ENCODE data around the gene SBSN. TPM values are rescaled to one million over a fixed set of nuclear protein-coding genes. Genes with fewer than 3 reads are reported as not detected.

SBSN gene
- total RNA-seq, 4 donors from 2014 or later = not detected

DNA sequence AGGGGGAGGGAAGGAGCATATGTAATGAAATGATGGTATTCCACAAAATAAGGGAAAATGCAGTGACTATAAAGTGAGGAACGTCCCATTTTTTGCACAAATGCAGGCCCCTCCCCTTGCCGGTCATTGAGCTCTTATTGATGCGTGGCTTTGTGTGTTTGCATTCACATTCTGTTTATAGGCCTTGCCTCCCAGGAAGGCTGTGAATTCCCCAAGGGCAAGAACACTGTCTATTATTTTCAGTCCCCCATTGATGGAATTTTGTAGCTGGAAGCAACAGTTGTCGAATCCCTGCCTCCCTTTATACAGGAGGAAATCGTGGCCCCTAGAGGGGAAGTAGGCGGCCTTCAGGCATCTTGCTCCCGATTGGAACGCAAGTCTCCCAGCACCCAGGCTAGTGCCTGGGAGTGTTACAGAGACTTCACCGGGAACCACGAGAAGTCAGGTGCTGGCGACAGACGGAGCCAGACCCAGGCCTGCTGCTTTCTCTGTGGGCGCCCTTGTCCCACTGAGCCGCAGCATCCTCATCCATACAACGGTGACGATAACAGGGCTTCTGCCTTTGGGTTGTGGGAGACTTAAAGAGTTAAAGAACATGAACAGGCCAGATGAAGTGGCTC is 6.9 kb downstream of the SBSN start:
- Histone ChIP-seq H3K36me3 (no peaks in the 10 kb centered on the region), H3K27ac (replicated peaks in 1 of 4) (no peak overlapping the region), H3K4me1 (no peaks in the 10 kb centered on the region), H3K27me3 (peaks cover 0 to 46% (median 0%) of the 10 kb centered on the region in 4 donors), H3K4me3 (no peak overlapping the region), H3K9me3 (no peaks in the 10 kb centered on the region)
- WGBS = 61% methylated on average over 16 of the region's 16 CpGs
- TF ChIP-seq POLR2AphosphoS5 (IDR thresholded peaks at IDR 0.05) = no peak
- TF ChIP-seq, protein P1, sequence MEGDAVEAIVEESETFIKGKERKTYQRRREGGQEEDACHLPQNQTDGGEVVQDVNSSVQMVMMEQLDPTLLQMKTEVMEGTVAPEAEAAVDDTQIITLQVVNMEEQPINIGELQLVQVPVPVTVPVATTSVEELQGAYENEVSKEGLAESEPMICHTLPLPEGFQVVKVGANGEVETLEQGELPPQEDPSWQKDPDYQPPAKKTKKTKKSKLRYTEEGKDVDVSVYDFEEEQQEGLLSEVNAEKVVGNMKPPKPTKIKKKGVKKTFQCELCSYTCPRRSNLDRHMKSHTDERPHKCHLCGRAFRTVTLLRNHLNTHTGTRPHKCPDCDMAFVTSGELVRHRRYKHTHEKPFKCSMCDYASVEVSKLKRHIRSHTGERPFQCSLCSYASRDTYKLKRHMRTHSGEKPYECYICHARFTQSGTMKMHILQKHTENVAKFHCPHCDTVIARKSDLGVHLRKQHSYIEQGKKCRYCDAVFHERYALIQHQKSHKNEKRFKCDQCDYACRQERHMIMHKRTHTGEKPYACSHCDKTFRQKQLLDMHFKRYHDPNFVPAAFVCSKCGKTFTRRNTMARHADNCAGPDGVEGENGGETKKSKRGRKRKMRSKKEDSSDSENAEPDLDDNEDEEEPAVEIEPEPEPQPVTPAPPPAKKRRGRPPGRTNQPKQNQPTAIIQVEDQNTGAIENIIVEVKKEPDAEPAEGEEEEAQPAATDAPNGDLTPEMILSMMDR (IDR thresholded peaks at IDR 0.05) = no peak
- no peak for TF ChIP-seq EP300 (IDR thresholded peaks at IDR 0.05)
- no peak for TF ChIP-seq POLR2A (IDR thresholded peaks at IDR 0.05; ENCODE audit: low read depth)
- intact Hi-C loops (cut with DNase I) = no loop called here
- no peak for DNase-seq (ENCODE audit: extremely low spot score)

DNA sequence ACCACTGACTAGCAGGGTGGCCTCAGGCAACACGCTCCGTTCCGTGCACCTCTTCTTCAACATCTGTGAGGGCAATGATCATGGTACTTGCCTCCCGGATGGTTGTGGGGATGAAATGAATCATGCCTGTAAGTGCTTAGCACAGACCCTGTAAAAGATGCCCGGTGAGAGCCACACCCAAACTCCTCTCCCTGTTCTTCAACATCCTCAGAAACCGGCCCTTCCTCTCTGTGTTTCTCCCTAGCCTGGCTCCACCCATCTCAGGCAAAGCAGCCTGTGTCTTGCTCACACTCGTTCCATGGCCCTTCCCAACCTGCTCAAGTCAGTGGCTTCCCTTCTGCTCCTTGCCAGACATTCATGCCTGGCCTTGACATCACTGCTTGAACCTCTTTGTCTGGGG is 8.8 kb downstream of the SBSN start:
- peaks cover 0 to 2% (median 0%) of the 10 kb centered on the region in 4 donors for H3K4me1 ChIP-seq
- 67% methylated on average over 7 of the region's 7 CpGs for WGBS
- no peaks in the 10 kb centered on the region for H3K36me3 ChIP-seq
- H3K27me3 ChIP-seq = peaks cover 0 to 30% (median 2%) of the 10 kb centered on the region in 4 donors
- no peak for DNase-seq (ENCODE audit: extremely low spot score)
- no peaks in the 10 kb centered on the region for H3K9me3 ChIP-seq
- no peak overlapping the region for H3K27ac ChIP-seq (replicated peaks in 1 of 4)
- TF ChIP-seq POLR2AphosphoS5 (IDR thresholded peaks at IDR 0.05) (no peak), EP300 (IDR thresholded peaks at IDR 0.05) (no peak), POLR2A (IDR thresholded peaks at IDR 0.05; ENCODE audit: low read depth) (no peak)
- TF ChIP-seq, protein P1 (IDR thresholded peaks at IDR 0.05) = no peak
- H3K4me3 ChIP-seq = no peak overlapping the region
- intact Hi-C loops (cut with DNase I) = no loop called here

DNA sequence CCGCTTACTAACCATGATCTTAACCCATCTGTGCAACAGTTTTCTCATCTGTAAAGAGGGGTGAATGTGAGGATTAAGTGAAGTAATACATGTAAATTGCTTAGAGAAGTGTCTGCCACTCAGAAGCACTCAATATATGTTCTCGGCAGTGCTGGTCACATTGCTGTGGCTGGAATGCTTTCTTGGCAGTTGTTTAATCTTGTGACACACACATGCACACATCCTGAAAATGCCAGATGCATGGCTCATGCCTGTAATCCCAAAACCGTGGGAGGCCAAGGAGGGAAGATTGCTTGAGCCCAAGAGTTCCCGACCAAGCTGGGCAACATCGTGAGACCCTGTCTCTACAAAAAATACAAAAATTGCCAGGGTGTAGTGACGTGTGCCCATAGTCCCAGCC is 9.8 kb downstream of the SBSN start:
- Histone ChIP-seq H3K9me3 (no peaks in the 10 kb centered on the region), H3K4me3 (no peak overlapping the region), H3K27me3 (peaks cover 0 to 30% (median 3%) of the 10 kb centered on the region in 4 donors), H3K36me3 (no peaks in the 10 kb centered on the region), H3K4me1 (peaks cover 0 to 4% (median 0%) of the 10 kb centered on the region in 4 donors), H3K27ac (replicated peaks in 1 of 4) (no peak overlapping the region)
- no peak for DNase-seq (ENCODE audit: extremely low spot score)
- no peak for TF ChIP-seq EP300 (IDR thresholded peaks at IDR 0.05)
- TF ChIP-seq POLR2AphosphoS5 (IDR thresholded peaks at IDR 0.05) = no peak
- intact Hi-C loops (cut with DNase I) = no loop called here
- 73% methylated on average over 6 of the region's 6 CpGs for WGBS

DNA sequence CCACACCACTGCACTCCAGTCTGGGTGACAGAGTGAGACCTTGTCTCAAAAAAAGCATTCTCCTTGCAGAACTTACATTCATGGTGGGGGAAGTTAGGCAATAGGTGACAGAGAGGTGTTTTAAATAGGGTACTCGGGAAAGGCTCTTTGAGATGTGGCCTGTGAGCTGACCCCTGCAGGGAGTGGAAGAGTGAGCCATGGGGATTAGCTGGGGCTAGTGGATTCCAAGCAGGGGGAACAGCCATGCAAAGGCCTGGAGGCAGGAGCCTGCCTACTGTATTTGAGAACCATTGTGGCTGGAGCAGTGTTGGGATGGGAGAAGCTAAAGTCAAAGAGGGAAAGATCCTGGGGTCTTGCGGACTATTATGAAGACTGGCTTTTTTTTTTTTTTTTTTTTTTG is 10.8 kb downstream of the SBSN start:
- intact Hi-C loops (cut with DNase I) = no loop called here
- 76% methylated on average over 2 of the region's 2 CpGs for WGBS
- no peak for DNase-seq (ENCODE audit: extremely low spot score)
- no peaks in the 10 kb centered on the region for H3K9me3 ChIP-seq
- no peak overlapping the region for H3K27ac ChIP-seq (replicated peaks in 1 of 4)
- H3K4me1 ChIP-seq = peaks cover 0 to 4% (median 0%) of the 10 kb centered on the region in 4 donors
- H3K27me3 ChIP-seq = peaks cover 0 to 36% (median 3%) of the 10 kb centered on the region in 4 donors
- TF ChIP-seq, protein P1 (IDR thresholded peaks at IDR 0.05) = no peak
- no peak for TF ChIP-seq POLR2AphosphoS5 (IDR thresholded peaks at IDR 0.05)
- no peak for TF ChIP-seq POLR2A (IDR thresholded peaks at IDR 0.05; ENCODE audit: low read depth)
- no peak for TF ChIP-seq EP300 (IDR thresholded peaks at IDR 0.05)
- no peak overlapping the region for H3K4me3 ChIP-seq
- no peaks in the 10 kb centered on the region for H3K36me3 ChIP-seq

DNA sequence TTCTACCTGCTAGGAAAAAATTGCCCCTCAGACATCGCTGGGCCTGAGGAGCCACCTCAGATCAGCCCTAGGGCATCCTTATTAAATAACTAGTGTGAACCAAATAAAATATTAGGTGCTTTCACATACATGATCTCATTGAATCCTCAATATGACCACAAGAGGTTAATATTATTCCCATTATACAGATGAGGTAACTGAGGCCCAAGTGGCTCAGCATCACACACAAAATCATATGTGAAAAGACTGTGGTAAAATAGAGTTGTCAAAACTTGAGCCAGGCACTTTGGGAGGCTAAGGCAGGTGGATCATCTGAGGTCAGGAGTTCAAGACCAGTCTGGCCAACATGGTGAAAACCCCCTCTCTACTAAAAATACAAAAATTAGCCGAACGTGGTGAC is 11.8 kb downstream of the SBSN start:
- Histone ChIP-seq H3K27ac (replicated peaks in 1 of 4) (no peak overlapping the region), H3K4me3 (no peak overlapping the region), H3K27me3 (peaks cover 0 to 38% (median 4%) of the 10 kb centered on the region in 4 donors), H3K4me1 (peaks cover 0 to 4% (median 0%) of the 10 kb centered on the region in 4 donors), H3K36me3 (no peaks in the 10 kb centered on the region), H3K9me3 (no peaks in the 10 kb centered on the region)
- 77% methylated on average over 3 of the region's 3 CpGs for WGBS
- no peak for DNase-seq (ENCODE audit: extremely low spot score)
- TF ChIP-seq EP300 (IDR thresholded peaks at IDR 0.05) (no peak), POLR2AphosphoS5 (IDR thresholded peaks at IDR 0.05) (no peak), POLR2A (IDR thresholded peaks at IDR 0.05; ENCODE audit: low read depth) (no peak)
- TF ChIP-seq, protein P1 (IDR thresholded peaks at IDR 0.05) = no peak
- intact Hi-C loops (cut with DNase I) = no loop called here
